HepG2 (cell line): ENCODE results near the gene AUP1. TPM values are rescaled to one million over a fixed set of nuclear protein-coding genes. Genes with fewer than 3 reads are reported as not detected.

ENCODE experiments used
- FOXP4 ChIP-seq: sonication (generic); formaldehyde crosslinking; IDR thresholded peaks from 2 replicates; pipeline ENCODE4 v1.4.0; 2020; ENCODE audit warnings: missing genetic modification reagents
- GATA4 ChIP-seq: sonication (generic); IDR thresholded peaks from 2 replicates; pipeline ENCODE4 v1.6.1; 2016; ENCODE audit warnings: antibody characterized with exemption, low read depth, borderline replicate concordance
- IRF9 ChIP-seq: sonication (generic); formaldehyde crosslinking; IDR thresholded peaks from 2 replicates; pipeline ENCODE4 v1.8.0; 2022; ENCODE audit warnings: missing genetic modification reagents, mild to moderate bottlenecking, borderline replicate concordance
- MIER3 ChIP-seq: IDR thresholded peaks from 2 replicates; pipeline ENCODE4 v1.6.1; 2016; ENCODE audit warnings: missing compliant biosample characterization, borderline replicate concordance
- MLLT10 ChIP-seq: sonication (generic); formaldehyde crosslinking; IDR thresholded peaks from 2 replicates; pipeline ENCODE4 v1.4.0; 2020; ENCODE audit warnings: missing genetic modification reagents
- ZFP62 ChIP-seq: sonication (generic); formaldehyde crosslinking; IDR thresholded peaks from 2 replicates; pipeline ENCODE4 v1.4.0; 2020; ENCODE audit warnings: missing genetic modification reagents
- polyA plus RNA-seq, 8 experiments: library from polyadenylated mRNA; depleted of rRNA in 3 of 8; stranded (reverse) in 7 of 8; unstranded in 1 of 8; fragments of >200 nt; fragmentation: Illumina TruSeq in 4 of 8; extraction: Trizol in 4 of 8; gene quantifications; 2 replicates each; pipeline versions ENCODE4 v1.2.1 to v1.2.3, GENCODE V29; 2011 to 2016; ENCODE audit warnings: low read depth in 4 of 8, missing spikeins in 1 of 8, mixed read lengths in 1 of 8; ENCODE audit not compliant: insufficient read depth in 1 of 8
- total RNA-seq, 5 experiments: library from RNA; depleted of rRNA; stranded (reverse); fragments of >200 nt; fragmentation: Illumina TruSeq; extraction: Trizol; gene quantifications; 2 replicates each; pipeline ENCODE4 v1.2.3, GENCODE V29; 2016; ENCODE audit warnings: low read depth in 1 of 5
- TF ChIP-seq, protein P1 (sequence below): sonication (generic); formaldehyde crosslinking; IDR thresholded peaks from 2 replicates; pipeline ENCODE4 v1.8.0; 2022; ENCODE audit warnings: missing genetic modification reagents, low read depth, mild to moderate bottlenecking, borderline replicate concordance
- TF ChIP-seq, protein P2 (sequence below): sonication (generic); formaldehyde crosslinking; IDR thresholded peaks from 2 replicates; pipeline ENCODE4 v1.4.0; 2020; ENCODE audit warnings: missing genetic modification reagents
- TF ChIP-seq, protein P3 (sequence below): sonication (generic); formaldehyde crosslinking; IDR thresholded peaks from 2 replicates; pipeline ENCODE4 v1.5.1; 2020; ENCODE audit warnings: mild to moderate bottlenecking, missing genetic modification reagents, moderate library complexity
- TF ChIP-seq, protein P4 (sequence below): sonication (generic); IDR thresholded peaks from 2 replicates; pipeline ENCODE4 v1.6.1; 2016; ENCODE audit warnings: low read depth, borderline replicate concordance
- TF ChIP-seq, protein P5 (sequence below): sonication (generic); formaldehyde crosslinking; IDR thresholded peaks from 2 replicates; pipeline ENCODE4 v1.9.0; 2021; ENCODE audit warnings: missing genetic modification reagents, mild to moderate bottlenecking, borderline replicate concordance

The AUP1 gene
- total and polyA plus RNA-seq, 2 of the 13 experiments (the other 11 are each of a cell fraction or from before 2014, with no cell fraction given), result 174 to 267 TPM

DNA sequence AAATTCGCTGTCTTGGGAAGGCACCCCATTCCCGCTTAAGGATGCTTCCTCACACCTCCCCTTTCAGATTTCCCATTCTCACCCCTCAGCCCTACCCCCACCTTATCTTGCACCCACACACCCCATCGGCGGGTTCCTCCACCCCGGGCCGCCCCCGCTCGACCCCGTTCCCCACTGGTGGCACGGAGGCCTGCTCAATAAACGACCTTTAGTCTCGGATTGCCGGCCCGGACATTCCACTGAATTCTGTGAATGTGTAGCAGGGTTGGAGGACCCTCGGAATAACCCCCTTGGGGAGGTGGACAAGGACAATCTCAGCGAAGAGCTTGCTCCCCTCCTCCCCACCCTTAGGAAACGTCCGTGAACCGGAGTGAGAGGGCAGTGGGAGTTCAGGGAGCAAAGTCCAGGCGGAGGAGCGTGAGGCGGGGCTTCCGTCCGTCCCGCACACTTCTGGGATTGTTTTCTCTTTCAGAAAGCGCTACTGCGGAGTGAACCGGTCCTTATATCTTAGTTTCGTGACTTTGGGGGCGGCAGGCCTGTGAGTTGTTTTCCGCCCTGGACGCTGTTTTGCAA, 27.3 kb downstream of the AUP1 start (continued):
- TF ChIP-seq MLLT10 (CRISPR knock-in tag) (no peak), ZFP62 (no peak), IRF9 (CRISPR knock-in tag) (no peak), GATA4 (peak; percentile 82), FOXP4 (no peak), MIER3 (peak; percentile 91)
- TF ChIP-seq, protein P1, sequence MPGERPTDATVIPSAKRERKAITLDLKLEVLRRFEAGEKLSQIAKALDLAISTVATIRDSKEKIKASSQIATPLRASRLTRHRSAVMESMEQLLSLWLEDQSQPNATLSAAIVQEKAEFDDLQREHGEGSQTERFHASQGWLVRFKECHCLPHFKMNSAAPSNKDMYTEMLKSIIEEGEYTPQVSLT (CRISPR knock-in tag), result no peak
- TF ChIP-seq, protein P2, sequence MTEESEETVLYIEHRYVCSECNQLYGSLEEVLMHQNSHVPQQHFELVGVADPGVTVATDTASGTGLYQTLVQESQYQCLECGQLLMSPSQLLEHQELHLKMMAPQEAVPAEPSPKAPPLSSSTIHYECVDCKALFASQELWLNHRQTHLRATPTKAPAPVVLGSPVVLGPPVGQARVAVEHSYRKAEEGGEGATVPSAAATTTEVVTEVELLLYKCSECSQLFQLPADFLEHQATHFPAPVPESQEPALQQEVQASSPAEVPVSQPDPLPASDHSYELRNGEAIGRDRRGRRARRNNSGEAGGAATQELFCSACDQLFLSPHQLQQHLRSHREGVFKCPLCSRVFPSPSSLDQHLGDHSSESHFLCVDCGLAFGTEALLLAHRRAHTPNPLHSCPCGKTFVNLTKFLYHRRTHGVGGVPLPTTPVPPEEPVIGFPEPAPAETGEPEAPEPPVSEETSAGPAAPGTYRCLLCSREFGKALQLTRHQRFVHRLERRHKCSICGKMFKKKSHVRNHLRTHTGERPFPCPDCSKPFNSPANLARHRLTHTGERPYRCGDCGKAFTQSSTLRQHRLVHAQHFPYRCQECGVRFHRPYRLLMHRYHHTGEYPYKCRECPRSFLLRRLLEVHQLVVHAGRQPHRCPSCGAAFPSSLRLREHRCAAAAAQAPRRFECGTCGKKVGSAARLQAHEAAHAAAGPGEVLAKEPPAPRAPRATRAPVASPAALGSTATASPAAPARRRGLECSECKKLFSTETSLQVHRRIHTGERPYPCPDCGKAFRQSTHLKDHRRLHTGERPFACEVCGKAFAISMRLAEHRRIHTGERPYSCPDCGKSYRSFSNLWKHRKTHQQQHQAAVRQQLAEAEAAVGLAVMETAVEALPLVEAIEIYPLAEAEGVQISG (CRISPR knock-in tag), result no peak
- TF ChIP-seq, protein P3, sequence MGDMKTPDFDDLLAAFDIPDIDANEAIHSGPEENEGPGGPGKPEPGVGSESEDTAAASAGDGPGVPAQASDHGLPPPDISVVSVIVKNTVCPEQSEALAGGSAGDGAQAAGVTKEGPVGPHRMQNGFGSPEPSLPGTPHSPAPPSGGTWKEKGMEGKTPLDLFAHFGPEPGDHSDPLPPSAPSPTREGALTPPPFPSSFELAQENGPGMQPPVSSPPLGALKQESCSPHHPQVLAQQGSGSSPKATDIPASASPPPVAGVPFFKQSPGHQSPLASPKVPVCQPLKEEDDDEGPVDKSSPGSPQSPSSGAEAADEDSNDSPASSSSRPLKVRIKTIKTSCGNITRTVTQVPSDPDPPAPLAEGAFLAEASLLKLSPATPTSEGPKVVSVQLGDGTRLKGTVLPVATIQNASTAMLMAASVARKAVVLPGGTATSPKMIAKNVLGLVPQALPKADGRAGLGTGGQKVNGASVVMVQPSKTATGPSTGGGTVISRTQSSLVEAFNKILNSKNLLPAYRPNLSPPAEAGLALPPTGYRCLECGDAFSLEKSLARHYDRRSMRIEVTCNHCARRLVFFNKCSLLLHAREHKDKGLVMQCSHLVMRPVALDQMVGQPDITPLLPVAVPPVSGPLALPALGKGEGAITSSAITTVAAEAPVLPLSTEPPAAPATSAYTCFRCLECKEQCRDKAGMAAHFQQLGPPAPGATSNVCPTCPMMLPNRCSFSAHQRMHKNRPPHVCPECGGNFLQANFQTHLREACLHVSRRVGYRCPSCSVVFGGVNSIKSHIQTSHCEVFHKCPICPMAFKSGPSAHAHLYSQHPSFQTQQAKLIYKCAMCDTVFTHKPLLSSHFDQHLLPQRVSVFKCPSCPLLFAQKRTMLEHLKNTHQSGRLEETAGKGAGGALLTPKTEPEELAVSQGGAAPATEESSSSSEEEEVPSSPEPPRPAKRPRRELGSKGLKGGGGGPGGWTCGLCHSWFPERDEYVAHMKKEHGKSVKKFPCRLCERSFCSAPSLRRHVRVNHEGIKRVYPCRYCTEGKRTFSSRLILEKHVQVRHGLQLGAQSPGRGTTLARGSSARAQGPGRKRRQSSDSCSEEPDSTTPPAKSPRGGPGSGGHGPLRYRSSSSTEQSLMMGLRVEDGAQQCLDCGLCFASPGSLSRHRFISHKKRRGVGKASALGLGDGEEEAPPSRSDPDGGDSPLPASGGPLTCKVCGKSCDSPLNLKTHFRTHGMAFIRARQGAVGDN (CRISPR knock-in tag), result no peak
- TF ChIP-seq, protein P4, sequence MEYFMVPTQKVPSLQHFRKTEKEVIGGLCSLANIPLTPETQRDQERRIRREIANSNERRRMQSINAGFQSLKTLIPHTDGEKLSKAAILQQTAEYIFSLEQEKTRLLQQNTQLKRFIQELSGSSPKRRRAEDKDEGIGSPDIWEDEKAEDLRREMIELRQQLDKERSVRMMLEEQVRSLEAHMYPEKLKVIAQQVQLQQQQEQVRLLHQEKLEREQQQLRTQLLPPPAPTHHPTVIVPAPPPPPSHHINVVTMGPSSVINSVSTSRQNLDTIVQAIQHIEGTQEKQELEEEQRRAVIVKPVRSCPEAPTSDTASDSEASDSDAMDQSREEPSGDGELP, result peak; percentile 32; the same call in 1 of the 2 replicates
- TF ChIP-seq, protein P5, sequence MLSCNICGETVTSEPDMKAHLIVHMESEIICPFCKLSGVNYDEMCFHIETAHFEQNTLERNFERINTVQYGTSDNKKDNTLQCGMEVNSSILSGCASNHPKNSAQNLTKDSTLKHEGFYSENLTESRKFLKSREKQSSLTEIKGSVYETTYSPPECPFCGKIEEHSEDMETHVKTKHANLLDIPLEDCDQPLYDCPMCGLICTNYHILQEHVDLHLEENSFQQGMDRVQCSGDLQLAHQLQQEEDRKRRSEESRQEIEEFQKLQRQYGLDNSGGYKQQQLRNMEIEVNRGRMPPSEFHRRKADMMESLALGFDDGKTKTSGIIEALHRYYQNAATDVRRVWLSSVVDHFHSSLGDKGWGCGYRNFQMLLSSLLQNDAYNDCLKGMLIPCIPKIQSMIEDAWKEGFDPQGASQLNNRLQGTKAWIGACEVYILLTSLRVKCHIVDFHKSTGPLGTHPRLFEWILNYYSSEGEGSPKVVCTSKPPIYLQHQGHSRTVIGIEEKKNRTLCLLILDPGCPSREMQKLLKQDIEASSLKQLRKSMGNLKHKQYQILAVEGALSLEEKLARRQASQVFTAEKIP (CRISPR knock-in tag), result no peak
